Coronary artery (tissue), 2 donors: ENCODE measurements around the gene KRT37.

Experiments used
- DNase-seq: peaks from one replicate; pipeline ENCODE4 v3.0.0-alpha.2; 2017; ENCODE audit warnings: low spot score
- H3K27ac ChIP-seq, 2 donors: fragments of 200-600 bp; sonication (generic); one replicate each; pipeline ENCODE4 v1.5.1; 2016 to 2019
- H3K4me3 ChIP-seq: fragments of 200-600 bp; sonication (generic); 2 replicates; pipeline ENCODE4 v1.5.1; 2016; ENCODE audit warnings: mild to moderate bottlenecking, moderate library complexity
- CTCF ChIP-seq: fragments of 200-600 bp; sonication (generic); IDR thresholded peaks from one replicate; pipeline ENCODE4 v1.5.1; 2019; ENCODE audit warnings: antibody characterized with exemption

Gene KRT37

GRCh38 chr17:41462705-41463104, 38.3 kb upstream of the KRT37 start:
- Histone ChIP-seq H3K4me3 (no peak overlapping the region), H3K27ac (no peak overlapping the region)
- TF ChIP-seq CTCF: no peak
- no peak for DNase-seq

DNA sequence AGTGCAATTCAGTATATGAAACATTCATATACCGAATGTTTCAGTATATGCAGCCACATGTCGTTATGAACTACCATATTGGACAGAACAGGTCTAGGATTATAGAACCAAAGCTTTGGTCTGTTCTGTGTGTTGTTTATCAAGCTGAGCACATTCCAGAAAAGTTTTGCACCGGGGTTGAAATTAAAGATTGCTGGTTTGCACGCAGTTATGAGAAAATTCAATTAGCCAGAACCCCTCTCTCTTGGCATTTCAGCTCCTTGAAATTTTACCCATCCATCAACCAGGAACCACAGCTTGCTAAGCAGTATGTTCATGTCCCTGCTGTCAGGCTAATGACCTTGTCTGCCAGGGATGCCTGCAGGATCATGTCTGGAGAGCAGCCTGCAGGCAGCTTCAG, 33.3 kb upstream of the KRT37 start:
- TF ChIP-seq CTCF: no peak
- Histone ChIP-seq H3K4me3 (no peak overlapping the region), H3K27ac (no peak overlapping the region)
- no peak for DNase-seq

GRCh38 chr17:41456204-41456603, 31.8 kb upstream of the KRT37 start:
- no peak overlapping the region for H3K27ac ChIP-seq
- no peak for TF ChIP-seq CTCF
- no peak for DNase-seq
- no peak overlapping the region for H3K4me3 ChIP-seq

DNA sequence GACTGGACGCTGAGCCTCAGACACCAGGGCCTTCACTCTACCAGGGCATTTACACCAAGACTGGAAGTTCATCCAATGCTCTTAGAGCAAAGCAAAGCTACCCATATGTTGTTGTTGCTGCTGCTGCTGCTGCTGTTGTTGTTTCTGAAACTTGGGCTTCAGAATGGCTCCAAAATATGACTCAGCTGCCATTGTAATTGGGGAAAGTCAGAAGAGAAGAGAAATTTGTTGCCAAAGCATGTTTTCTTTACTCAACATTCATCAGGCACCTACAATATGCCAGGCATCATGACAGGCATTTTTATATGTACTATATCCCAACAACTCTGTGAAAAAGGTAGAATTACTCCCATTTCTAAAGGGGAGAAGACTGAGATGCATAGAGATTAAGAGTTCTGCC, 30.9 kb upstream of the KRT37 start:
- DNase-seq: no peak
- Histone ChIP-seq H3K27ac (no peak overlapping the region), H3K4me3 (no peak overlapping the region)
- TF ChIP-seq CTCF: no peak

DNA sequence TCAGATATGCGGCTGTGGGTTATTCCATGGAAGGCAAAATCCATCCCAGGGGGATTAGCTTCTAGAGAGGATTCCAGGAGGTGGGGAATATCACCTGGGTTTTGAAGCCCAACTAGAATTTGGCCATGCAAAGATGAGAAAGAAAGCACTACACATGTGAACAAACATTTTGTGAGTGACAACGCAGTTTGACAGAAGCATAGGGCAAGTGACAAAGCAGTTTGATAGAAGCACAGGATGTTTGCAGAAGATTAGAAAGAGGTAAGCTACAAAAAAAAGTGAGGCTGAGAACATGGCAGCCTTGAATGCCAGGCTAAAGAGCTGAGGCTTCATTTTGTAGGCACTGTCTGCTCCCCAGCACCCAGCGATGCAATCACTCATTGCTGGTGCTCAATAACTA, 28.7 kb upstream of the KRT37 start:
- DNase-seq: no peak
- H3K27ac ChIP-seq: no peak overlapping the region
- no peak overlapping the region for H3K4me3 ChIP-seq
- no peak for TF ChIP-seq CTCF

- H3K27ac ChIP-seq: no peak overlapping the region
- DNase-seq: no peak
- TF ChIP-seq CTCF: no peak
- no peak overlapping the region for H3K4me3 ChIP-seq
Measured at GRCh38 chr17:41452281-41452680, 27.9 kb upstream of the KRT37 start.

DNA sequence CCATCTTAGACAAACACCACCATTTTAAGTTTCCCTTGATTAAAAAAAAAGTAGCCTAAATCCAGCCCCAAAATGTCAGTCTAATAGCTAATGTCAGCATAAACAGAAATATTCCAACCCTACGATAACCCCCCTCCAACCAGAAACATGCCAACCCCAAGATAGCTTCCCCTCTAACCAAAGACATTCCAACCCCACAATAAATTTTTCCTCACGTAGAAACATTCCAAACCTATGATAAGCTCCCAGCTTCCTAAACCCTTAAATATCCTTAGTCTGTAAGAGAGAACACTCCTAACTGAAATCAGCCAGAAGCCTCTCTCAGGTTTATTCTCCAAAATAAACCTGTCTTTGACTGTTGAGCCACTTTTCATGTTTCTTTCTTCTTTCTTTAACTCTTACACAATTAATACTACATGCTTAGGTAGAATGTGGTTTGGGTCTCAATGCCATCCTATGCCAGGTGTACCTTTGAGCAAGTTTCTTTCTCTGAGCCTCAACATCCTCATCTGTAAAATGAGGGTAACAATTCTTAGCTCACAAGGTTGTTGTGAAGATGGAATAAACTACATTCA, 26.9 kb upstream of the KRT37 start:
- Histone ChIP-seq H3K27ac (no peak overlapping the region), H3K4me3 (no peak overlapping the region)
- DNase-seq: no peak
- no peak for TF ChIP-seq CTCF
